Stimulated activated CD4-positive, alpha-beta T cell treated with anti-CD3 and anti-CD28 coated beads, Interleukin-4, amount 100 ng/mL, for 4 hours (primary cell): ENCODE results near the gene AKIRIN1.
"Not testable (repeated sequence)": the region's sequence is repeated elsewhere in the genome, so short reads cannot be mapped to it uniquely, and the experiment has no call there.

Experiments
- DNase-seq, 2 experiments: peaks; one replicate each; pipeline ENCODE4 v3.0.0-alpha.2; 2020

Gene AKIRIN1

DNA sequence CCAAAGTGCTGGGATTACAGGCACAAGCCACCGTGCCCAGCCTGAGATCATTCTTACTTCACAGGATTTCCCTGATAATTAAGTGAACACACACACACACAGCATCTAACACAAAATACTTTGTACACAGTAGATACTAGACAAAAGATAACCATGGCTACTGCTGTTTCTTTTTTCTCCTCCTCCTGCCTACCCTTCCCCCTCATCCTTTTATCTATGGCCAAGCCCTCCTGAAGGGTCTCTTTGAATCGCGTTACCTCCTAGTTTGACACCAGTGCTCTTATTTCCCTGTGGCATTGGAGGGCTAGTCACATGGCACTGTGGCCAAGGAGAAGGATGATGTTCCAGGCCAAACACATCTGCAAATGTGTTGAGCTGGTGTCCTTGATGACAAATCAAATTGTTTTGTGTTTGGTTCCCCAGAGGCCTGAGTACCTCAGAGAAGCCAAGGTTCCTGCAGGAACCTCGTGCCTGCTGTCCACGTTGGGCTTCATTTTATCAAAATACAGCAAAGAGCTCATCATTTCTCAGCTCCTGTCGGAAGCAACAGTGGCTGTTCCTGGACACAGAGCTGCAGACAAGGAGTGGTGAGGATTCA is 55.6 kb downstream of the AKIRIN1 start:
- no peak for DNase-seq

- no peak for DNase-seq
Measured at GRCh38 chr1:39047374-39048229, 56.5 kb downstream of the AKIRIN1 start.

- no peak for DNase-seq
Measured at GRCh38 chr1:39048745-39049370, 57.8 kb downstream of the AKIRIN1 start.

DNA sequence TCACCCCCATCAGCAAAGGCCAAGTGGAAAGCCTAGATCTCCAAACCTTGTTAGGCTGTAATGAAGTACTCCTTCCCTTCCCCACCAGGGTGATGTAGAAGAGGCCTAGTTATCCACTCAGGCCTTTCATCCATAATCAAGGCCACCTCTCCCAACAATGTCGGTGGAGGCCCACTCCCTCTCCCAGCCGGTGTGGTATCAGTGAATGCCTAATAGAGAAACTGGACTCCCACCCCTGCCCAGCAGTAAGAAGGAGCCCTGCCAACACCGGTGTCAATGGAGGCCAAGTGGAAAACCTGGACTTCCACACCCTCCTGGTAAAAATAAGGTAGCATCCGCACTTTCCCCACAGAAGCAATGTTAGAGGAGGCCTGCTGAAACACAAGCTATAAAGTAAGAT is 58.9 kb downstream of the AKIRIN1 start:
- DNase-seq: no peak

GRCh38 chr1:39051193-39051850 is 60.2 kb downstream of the AKIRIN1 start:
- DNase-seq: not testable (repeated sequence)

DNA sequence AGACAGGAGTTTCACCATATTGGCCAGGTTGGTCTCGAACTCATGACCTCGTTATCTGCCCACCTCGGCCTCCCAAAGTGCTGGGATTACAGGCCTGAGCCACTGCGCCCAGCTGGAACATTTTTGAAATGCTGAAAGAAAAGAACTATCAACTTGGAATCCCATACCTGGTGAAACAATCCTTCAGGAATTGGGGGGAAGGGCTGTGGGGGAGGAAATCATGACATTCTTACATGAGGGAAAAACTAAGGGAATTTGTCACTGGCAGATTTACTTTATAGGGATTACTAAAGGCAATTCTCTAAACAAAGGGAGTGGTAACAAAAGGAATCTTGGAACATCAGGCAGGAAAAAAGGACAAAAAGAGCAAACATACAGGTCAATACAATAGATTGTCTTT is 60.9 kb downstream of the AKIRIN1 start:
- no peak for DNase-seq

- not testable (repeated sequence) for DNase-seq
Measured at GRCh38 chr1:39055213-39055710, 64.2 kb downstream of the AKIRIN1 start.
